Smooth muscle cell (in vitro differentiated cells): ENCODE measurements around the gene ROBO1. TPM values are rescaled to one million over a fixed set of nuclear protein-coding genes. Genes with fewer than 3 reads are reported as not detected.
A peak's percentile ranks its signal among the peaks of the same experiment; 100 is the strongest.

Source experiments
- DNase-seq: peaks from one replicate; lab custom pipeline; 2025; ENCODE audit not compliant: unreplicated experiment; lab: John Stamatoyannopoulos, UW
- H2AFZ ChIP-seq: fragments of 200-600 bp; sonication (generic); 2 replicates; pipeline ENCODE4 v1.6.0; 2016; ENCODE audit warnings: antibody characterized with exemption, low read depth, mild to moderate bottlenecking
- H3F3A ChIP-seq: fragments of 200-600 bp; sonication (generic); 2 replicates; pipeline ENCODE4 v1.6.0; 2017; ENCODE audit warnings: antibody characterized with exemption, low read depth
- H3K27ac ChIP-seq: fragments of 200-600 bp; sonication (generic); 2 replicates; pipeline ENCODE4 v1.5.1; 2016; ENCODE audit warnings: low read depth, mild to moderate bottlenecking
- H3K27me3 ChIP-seq: fragments of 200-600 bp; sonication (generic); 2 replicates; pipeline ENCODE4 v1.6.1; 2016; ENCODE audit warnings: low read depth, mild to moderate bottlenecking
- H3K36me3 ChIP-seq: fragments of 200-600 bp; sonication (generic); 2 replicates; pipeline ENCODE4 v1.5.1; 2016; ENCODE audit warnings: low read depth
- H3K4me1 ChIP-seq: fragments of 200-600 bp; sonication (generic); 2 replicates; pipeline ENCODE4 v1.5.1; 2016; ENCODE audit warnings: low read depth
- H3K4me2 ChIP-seq: fragments of 200-600 bp; sonication (generic); 2 replicates; pipeline ENCODE4 v1.6.0; 2016; ENCODE audit warnings: mild to moderate bottlenecking
- H3K4me3 ChIP-seq: fragments of 200-600 bp; sonication (generic); 2 replicates; pipeline ENCODE4 v1.5.1; 2016; ENCODE audit warnings: mild to moderate bottlenecking
- H3K79me2 ChIP-seq: fragments of 200-600 bp; sonication (generic); 2 replicates; pipeline ENCODE4 v1.6.0; 2016; ENCODE audit warnings: low read depth, mild to moderate bottlenecking
- H3K9ac ChIP-seq: fragments of 200-600 bp; sonication (generic); 2 replicates; pipeline ENCODE4 v1.6.0; 2016; ENCODE audit warnings: low read depth
- H3K9me3 ChIP-seq: fragments of 200-600 bp; sonication (generic); replicated peaks from 2 replicates; pipeline ENCODE4 v1.5.1; 2016; ENCODE audit warnings: low read depth
- H4K20me1 ChIP-seq: fragments of 200-600 bp; sonication (generic); 2 replicates; pipeline ENCODE4 v1.6.0; 2016; ENCODE audit warnings: low read depth
- whole genome bisulfite sequencing: methylation state at CpG from one replicate; pipeline ENCODE4 v1.1.7; 2016; ENCODE audit warnings: low lambda C conversion rate; 5-methylcytosine and 5-hydroxymethylcytosine counted together
- polyA plus RNA-seq: library from polyadenylated mRNA; unstranded; fragments of >200 nt; fragmentation: Nextera tagmentation; extraction: Ambion mirVana; gene quantifications from 2 replicates; pipeline ENCODE4 v1.2.1, GENCODE V29; 2016
- total RNA-seq: library from RNA; depleted of rRNA; stranded (reverse); fragments of >200 nt; gene quantifications from 2 replicates; pipeline ENCODE4 v1.2.3, GENCODE V29; 2014
- TF ChIP-seq, protein P1 (sequence below): fragments of 200-600 bp; sonication (generic); IDR thresholded peaks from 2 replicates; pipeline ENCODE4 v1.5.1; 2017; ENCODE audit warnings: borderline replicate concordance, mild to moderate bottlenecking, antibody characterized with exemption; ENCODE audit not compliant: insufficient read depth, poor library complexity, severe bottlenecking

ROBO1 gene
- total and polyA plus RNA-seq, 2 experiments from 2014 or later: 30.5 to 79.5 TPM

DNA sequence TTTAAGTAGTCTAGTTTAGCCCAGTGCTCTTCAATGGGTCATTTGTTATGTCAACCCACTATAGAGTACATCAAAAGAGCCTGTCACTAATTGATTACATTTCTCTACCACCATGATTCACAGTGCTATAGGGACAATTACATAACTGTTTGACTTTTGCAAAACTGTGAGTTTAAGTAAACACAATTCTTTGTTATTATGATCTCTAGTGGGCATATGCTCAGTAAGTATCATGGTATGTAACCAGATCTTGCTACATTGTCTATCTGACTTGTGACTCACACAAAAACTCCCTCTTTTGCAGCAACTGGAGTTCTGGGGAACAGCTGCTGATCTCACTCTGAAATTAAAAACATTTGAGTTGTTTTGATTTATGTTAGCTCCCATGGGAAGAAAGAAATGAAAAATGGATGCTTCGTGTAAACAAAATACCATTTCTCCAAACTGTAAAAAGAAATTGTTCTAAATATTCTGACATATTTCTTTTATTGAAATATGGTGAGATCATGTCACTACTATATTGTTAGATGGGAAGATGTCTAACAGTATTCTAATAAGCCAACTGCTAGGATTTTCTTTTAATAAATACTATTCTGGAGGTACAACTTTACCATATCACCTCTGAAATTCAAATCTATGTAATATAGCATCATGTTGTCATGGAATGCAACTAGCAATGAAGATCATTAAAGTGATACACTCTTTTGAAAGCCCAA lies 470.4 kb downstream of the ROBO1 start:
- Histone ChIP-seq H3F3A (no peaks in the 10 kb centered on the region), H3K9ac (no peak overlapping the region), H3K4me1 (no peaks in the 10 kb centered on the region), H3K27me3 (no peaks in the 10 kb centered on the region), H3K79me2 (no peaks in the 10 kb centered on the region), H3K4me3 (no peak overlapping the region), H4K20me1 (no peaks in the 10 kb centered on the region), H3K9me3 (no peaks in the 10 kb centered on the region), H3K4me2 (peak overlapping the region; percentile 9), H3K27ac (peak overlapping the region; percentile 36), H3K36me3 (no peaks in the 10 kb centered on the region), H2AFZ (no peak overlapping the region)
- WGBS: 68% methylated on average over 1 of the region's 1 CpG
- TF ChIP-seq, protein P1, sequence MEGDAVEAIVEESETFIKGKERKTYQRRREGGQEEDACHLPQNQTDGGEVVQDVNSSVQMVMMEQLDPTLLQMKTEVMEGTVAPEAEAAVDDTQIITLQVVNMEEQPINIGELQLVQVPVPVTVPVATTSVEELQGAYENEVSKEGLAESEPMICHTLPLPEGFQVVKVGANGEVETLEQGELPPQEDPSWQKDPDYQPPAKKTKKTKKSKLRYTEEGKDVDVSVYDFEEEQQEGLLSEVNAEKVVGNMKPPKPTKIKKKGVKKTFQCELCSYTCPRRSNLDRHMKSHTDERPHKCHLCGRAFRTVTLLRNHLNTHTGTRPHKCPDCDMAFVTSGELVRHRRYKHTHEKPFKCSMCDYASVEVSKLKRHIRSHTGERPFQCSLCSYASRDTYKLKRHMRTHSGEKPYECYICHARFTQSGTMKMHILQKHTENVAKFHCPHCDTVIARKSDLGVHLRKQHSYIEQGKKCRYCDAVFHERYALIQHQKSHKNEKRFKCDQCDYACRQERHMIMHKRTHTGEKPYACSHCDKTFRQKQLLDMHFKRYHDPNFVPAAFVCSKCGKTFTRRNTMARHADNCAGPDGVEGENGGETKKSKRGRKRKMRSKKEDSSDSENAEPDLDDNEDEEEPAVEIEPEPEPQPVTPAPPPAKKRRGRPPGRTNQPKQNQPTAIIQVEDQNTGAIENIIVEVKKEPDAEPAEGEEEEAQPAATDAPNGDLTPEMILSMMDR: no peak
- DNase-seq: no peak

DNA sequence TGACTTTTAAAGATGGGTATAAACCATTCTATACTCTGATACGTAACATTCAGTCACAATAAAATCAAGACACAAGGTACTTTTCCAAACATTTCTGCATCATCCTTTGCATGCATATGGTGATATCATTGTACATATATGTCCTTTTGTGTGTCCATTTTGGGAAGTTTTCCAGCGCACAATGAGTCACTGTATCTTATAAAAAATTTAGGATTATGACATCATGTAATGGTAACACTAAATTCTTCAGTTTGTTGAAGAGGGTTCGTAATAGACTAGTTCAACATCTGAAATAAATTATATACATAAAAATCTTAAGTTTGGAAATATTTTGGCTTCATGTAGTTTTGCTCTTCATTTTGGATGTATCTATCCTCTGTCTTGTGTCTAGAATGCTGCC lies 480.9 kb downstream of the ROBO1 start:
- TF ChIP-seq, protein P1: no peak
- no peak overlapping the region for H3K9ac ChIP-seq
- H3K27me3 ChIP-seq: no peaks in the 10 kb centered on the region
- no peaks in the 10 kb centered on the region for H3K36me3 ChIP-seq
- H2AFZ ChIP-seq: no peak overlapping the region
- no peaks in the 10 kb centered on the region for H3K4me1 ChIP-seq
- H3K27ac ChIP-seq: no peak overlapping the region
- H4K20me1 ChIP-seq: no peaks in the 10 kb centered on the region
- no peak overlapping the region for H3K4me3 ChIP-seq
- no peaks in the 10 kb centered on the region for H3F3A ChIP-seq
- DNase-seq: no peak
- WGBS: 95% methylated on average over 3 of the region's 3 CpGs
- H3K4me2 ChIP-seq: no peak overlapping the region
- H3K79me2 ChIP-seq: no peaks in the 10 kb centered on the region
- no peaks in the 10 kb centered on the region for H3K9me3 ChIP-seq

DNA sequence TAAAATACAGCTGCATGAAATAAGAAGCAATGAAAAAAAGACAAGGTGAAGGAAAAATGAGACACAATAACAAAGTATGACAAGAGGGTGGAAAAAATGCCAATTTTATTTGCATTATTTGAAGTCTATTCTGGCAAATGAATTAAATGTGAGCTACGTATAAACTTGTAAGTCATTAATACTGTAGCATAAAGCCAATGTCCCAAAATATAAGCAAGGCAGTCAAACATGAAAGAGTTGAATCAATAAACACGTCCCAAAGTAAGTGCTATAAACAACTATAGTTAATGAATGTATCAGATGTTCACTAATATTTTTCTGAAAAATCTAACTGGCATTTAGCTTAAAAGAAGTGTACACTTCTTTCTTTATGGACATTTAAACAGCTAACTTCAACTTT lies 481.9 kb downstream of the ROBO1 start:
- Histone ChIP-seq H3K4me3 (no peak overlapping the region), H3K27ac (no peak overlapping the region), H2AFZ (no peak overlapping the region), H3K36me3 (no peaks in the 10 kb centered on the region), H3K9ac (no peak overlapping the region), H4K20me1 (no peaks in the 10 kb centered on the region), H3K79me2 (no peaks in the 10 kb centered on the region), H3F3A (no peaks in the 10 kb centered on the region), H3K4me1 (no peaks in the 10 kb centered on the region), H3K4me2 (no peak overlapping the region), H3K9me3 (no peaks in the 10 kb centered on the region), H3K27me3 (no peaks in the 10 kb centered on the region)
- WGBS: 95% methylated on average over 2 of the region's 2 CpGs
- TF ChIP-seq, protein P1: no peak
- DNase-seq: no peak

DNA sequence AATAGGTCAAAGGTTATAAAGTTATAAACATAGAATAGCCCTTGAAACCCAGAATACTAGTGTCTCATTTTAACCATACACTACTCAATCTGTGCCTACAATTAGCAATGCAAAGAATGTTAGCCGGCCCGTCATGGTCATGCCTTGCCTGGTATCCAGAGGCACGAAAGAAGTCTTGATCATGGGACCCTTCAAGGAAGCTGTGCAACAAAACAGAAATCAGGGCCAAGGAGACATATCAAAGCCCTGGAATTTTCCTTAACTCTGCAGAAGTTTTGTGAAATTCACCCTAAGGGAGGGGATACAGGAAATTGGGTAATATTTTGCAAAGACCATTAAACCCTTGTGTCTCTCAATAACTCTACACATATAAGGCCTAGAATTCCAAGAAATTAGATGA lies 482.4 kb downstream of the ROBO1 start:
- no peak for DNase-seq
- H3K4me3 ChIP-seq: no peak overlapping the region
- no peaks in the 10 kb centered on the region for H4K20me1 ChIP-seq
- H3K9ac ChIP-seq: no peak overlapping the region
- 94% methylated on average over 3 of the region's 3 CpGs for WGBS
- no peak overlapping the region for H3K27ac ChIP-seq
- H3K36me3 ChIP-seq: no peaks in the 10 kb centered on the region
- H3K79me2 ChIP-seq: no peaks in the 10 kb centered on the region
- TF ChIP-seq, protein P1: no peak
- H3K4me2 ChIP-seq: no peak overlapping the region
- H2AFZ ChIP-seq: no peak overlapping the region
- no peaks in the 10 kb centered on the region for H3K4me1 ChIP-seq
- no peaks in the 10 kb centered on the region for H3K9me3 ChIP-seq
- H3K27me3 ChIP-seq: no peaks in the 10 kb centered on the region
- no peaks in the 10 kb centered on the region for H3F3A ChIP-seq
